22Rv1 (cell line): ENCODE results near the gene STIL.

Experiments used
- ZFX ChIP-seq: fragments of 450-650 bp; IDR thresholded peaks from 2 replicates; pipeline ENCODE4 v1.6.1; 2017; ENCODE audit warnings: antibody characterized with exemption, borderline replicate concordance
- TF ChIP-seq, protein P1 (sequence below): fragments of 450-650 bp; IDR thresholded peaks from 2 replicates; pipeline ENCODE4 v1.5.1; 2017; ENCODE audit warnings: mild to moderate bottlenecking

DNA sequence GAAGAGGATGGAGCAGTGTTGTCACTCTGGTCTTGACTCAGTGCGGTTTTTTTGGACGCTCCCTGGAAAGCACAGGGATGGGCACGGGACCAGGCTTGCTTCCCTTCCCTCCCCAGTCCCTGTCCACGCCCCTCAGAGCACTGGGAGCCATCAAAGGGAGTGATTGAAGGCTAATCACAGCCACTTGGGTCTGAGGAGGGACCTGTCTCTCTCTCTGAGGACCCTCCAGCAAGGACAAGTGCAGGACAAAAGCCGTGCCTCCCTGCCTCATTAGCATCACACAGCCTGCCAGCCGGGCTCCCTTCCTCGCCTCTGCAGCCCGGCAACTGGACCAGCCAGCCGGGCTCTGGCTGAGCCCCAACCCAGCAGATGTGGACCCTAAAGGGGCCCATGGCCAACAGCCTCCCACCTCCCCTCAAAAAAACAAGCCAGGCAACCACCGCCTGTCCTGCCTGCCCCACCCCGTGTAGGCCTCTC, 105.5 kb downstream of the STIL start:
- TF ChIP-seq, protein P1, sequence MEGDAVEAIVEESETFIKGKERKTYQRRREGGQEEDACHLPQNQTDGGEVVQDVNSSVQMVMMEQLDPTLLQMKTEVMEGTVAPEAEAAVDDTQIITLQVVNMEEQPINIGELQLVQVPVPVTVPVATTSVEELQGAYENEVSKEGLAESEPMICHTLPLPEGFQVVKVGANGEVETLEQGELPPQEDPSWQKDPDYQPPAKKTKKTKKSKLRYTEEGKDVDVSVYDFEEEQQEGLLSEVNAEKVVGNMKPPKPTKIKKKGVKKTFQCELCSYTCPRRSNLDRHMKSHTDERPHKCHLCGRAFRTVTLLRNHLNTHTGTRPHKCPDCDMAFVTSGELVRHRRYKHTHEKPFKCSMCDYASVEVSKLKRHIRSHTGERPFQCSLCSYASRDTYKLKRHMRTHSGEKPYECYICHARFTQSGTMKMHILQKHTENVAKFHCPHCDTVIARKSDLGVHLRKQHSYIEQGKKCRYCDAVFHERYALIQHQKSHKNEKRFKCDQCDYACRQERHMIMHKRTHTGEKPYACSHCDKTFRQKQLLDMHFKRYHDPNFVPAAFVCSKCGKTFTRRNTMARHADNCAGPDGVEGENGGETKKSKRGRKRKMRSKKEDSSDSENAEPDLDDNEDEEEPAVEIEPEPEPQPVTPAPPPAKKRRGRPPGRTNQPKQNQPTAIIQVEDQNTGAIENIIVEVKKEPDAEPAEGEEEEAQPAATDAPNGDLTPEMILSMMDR, result no peak
- TF ChIP-seq ZFX, result no peak
